Activated effector memory CD4-positive, alpha-beta T cell treated with Interleukin-2 at 50 U/mL for 16 hours (primary cell): ENCODE measurements around the gene PRKCE.

ENCODE experiments used
- DNase-seq: peaks from one replicate; pipeline ENCODE4 v3.0.0-alpha.2; 2020

Gene PRKCE

GRCh38 chr2:45950606-45951005 lies 299.1 kb downstream of the PRKCE start:
- DNase-seq, result no peak

GRCh38 chr2:45951025-45951727 lies 299.7 kb downstream of the PRKCE start:
- DNase-seq, result no peak

GRCh38 chr2:45952591-45952990 lies 301.1 kb downstream of the PRKCE start:
- DNase-seq, result no peak

- DNase-seq, result no peak
These were observed 302.0 kb downstream of the PRKCE start for GRCh38 chr2:45953376-45954027.

GRCh38 chr2:45954233-45954850 lies 302.9 kb downstream of the PRKCE start:
- no peak for DNase-seq

GRCh38 chr2:45957533-45958227 lies 306.2 kb downstream of the PRKCE start:
- DNase-seq, result no peak

GRCh38 chr2:45960057-45960863 lies 308.8 kb downstream of the PRKCE start:
- no peak for DNase-seq

- no peak for DNase-seq
These were observed 310.9 kb downstream of the PRKCE start for GRCh38 chr2:45962177-45962921.

- no peak for DNase-seq
These were observed 312.3 kb downstream of the PRKCE start for GRCh38 chr2:45963816-45964215.

- no peak for DNase-seq
These were observed 312.9 kb downstream of the PRKCE start for GRCh38 chr2:45964223-45964841.

GRCh38 chr2:45964906-45965305 lies 313.4 kb downstream of the PRKCE start:
- DNase-seq, result no peak

GRCh38 chr2:45965871-45966498 lies 314.5 kb downstream of the PRKCE start:
- DNase-seq, result no peak

GRCh38 chr2:45968946-45969584 lies 317.6 kb downstream of the PRKCE start:
- DNase-seq, result no peak

GRCh38 chr2:45973426-45973825 lies 322.0 kb downstream of the PRKCE start:
- no peak for DNase-seq

GRCh38 chr2:45974056-45974455 lies 322.6 kb downstream of the PRKCE start:
- no peak for DNase-seq

GRCh38 chr2:45974762-45975408 lies 323.4 kb downstream of the PRKCE start:
- no peak for DNase-seq

- no peak for DNase-seq
These were observed 324.5 kb downstream of the PRKCE start for GRCh38 chr2:45975752-45976517.

GRCh38 chr2:45978302-45978859 lies 326.9 kb downstream of the PRKCE start:
- DNase-seq, result no peak

GRCh38 chr2:45979065-45979464 lies 327.6 kb downstream of the PRKCE start:
- no peak for DNase-seq
